HT-29 (cell line): Measurements from ENCODE around the gene IL32. TPM values are rescaled to one million over a fixed set of nuclear protein-coding genes. Genes with fewer than 3 reads are reported as not detected.

Source experiments
- DNase-seq: peaks from one replicate; pipeline ENCODE4 v3.0.0-alpha.2; 2015; ENCODE audit warnings: low spot score
- total RNA-seq: library from RNA; depleted of rRNA; stranded (reverse); fragments of >200 nt; shearing (Covaris generic); gene quantifications from 2 replicates; pipeline ENCODE4 v1.2.3, GENCODE V29; 2014

The IL32 gene
- total RNA-seq, 1 experiment from 2014 or later = 5.0 TPM

- DNase-seq = no peak
Measured at GRCh38 chr16:3089717-3090592, 24.5 kb downstream of the IL32 start.

- DNase-seq = no peak
Measured at GRCh38 chr16:3091551-3091950, 26.1 kb downstream of the IL32 start.

- no peak for DNase-seq
Measured at GRCh38 chr16:3092501-3092941, 27.1 kb downstream of the IL32 start.

GRCh38 chr16:3094289-3095027, 29.0 kb downstream of the IL32 start:
- peak; percentile 71 for DNase-seq

- DNase-seq = no peak
Measured at GRCh38 chr16:3095869-3096268, 30.4 kb downstream of the IL32 start.

GRCh38 chr16:3096362-3096761, 30.9 kb downstream of the IL32 start:
- no peak for DNase-seq

- no peak for DNase-seq
Measured at GRCh38 chr16:3097266-3097665, 31.8 kb downstream of the IL32 start.

- DNase-seq = no peak
Measured at GRCh38 chr16:3098459-3099394, 33.3 kb downstream of the IL32 start, which contains the start of gene ZSCAN10. Gene ZSCAN10 (minus strand): TSS chr16:3099294. CDS start chr16:3092937, 6,357 bp downstream.

GRCh38 chr16:3099395-3099731, 33.9 kb downstream of the IL32 start:
- no peak for DNase-seq

- peak; percentile 94 for DNase-seq
Measured at GRCh38 chr16:3099732-3100499, 34.5 kb downstream of the IL32 start.

- DNase-seq = peak; percentile 45
Measured at GRCh38 chr16:3101018-3101840, 35.8 kb downstream of the IL32 start.

GRCh38 chr16:3101841-3102470, 36.5 kb downstream of the IL32 start:
- DNase-seq = peak; percentile 37

- DNase-seq = peak; percentile 90
Measured at GRCh38 chr16:3106205-3106928, 40.9 kb downstream of the IL32 start.

- peak; percentile 91 for DNase-seq
Measured at GRCh38 chr16:3112058-3112880, 46.8 kb downstream of the IL32 start, which contains the start of gene ZNF205. Gene ZNF205 (plus strand): TSS chr16:3112586. CDS start chr16:3113431, 845 bp downstream.

GRCh38 chr16:3112881-3113574, 47.6 kb downstream of the IL32 start:
- DNase-seq = no peak

- no peak for DNase-seq
Measured at GRCh38 chr16:3113765-3114479, 48.5 kb downstream of the IL32 start.
